Astrocyte (in vitro differentiated cells and primary cell): ENCODE measurements around the gene GPC5. TPM values are rescaled to one million over a fixed set of nuclear protein-coding genes. Genes with fewer than 3 reads are reported as not detected.

ENCODE experiments used
- DNase-seq: peaks from one replicate; pipeline ENCODE4 v3.0.0-alpha.2; 2010; ENCODE audit warnings: low read depth
- FAIRE-seq: peaks from 2 replicates; lab custom pipeline; 2011; peaks lifted over from hg19 to GRCh38; lab: Jason Lieb, UNC
- H2AFZ ChIP-seq: 2 replicates; pipeline ENCODE4 v1.6.0; 2012; ENCODE audit warnings: low read depth, low read length, inconsistent platforms
- H3K27ac ChIP-seq: 2 replicates; pipeline ENCODE4 v1.5.1; 2011; ENCODE audit warnings: low read depth, low read length, inconsistent platforms
- H3K27me3 ChIP-seq: 2 replicates; pipeline ENCODE4 v1.6.0; 2011; ENCODE audit warnings: low read length, inconsistent platforms; ENCODE audit not compliant: insufficient read depth
- H3K36me3 ChIP-seq: 2 replicates; pipeline ENCODE4 v1.5.1; 2011; ENCODE audit warnings: low read length, inconsistent platforms; ENCODE audit not compliant: insufficient read depth
- H3K4me1 ChIP-seq: 2 replicates; pipeline ENCODE4 v1.5.1; 2011; ENCODE audit warnings: low read length, inconsistent platforms; ENCODE audit not compliant: insufficient read depth
- H3K4me2 ChIP-seq: 2 replicates; pipeline ENCODE4 v1.6.0; 2012; ENCODE audit warnings: low read length, inconsistent platforms
- H3K4me3 ChIP-seq: 2 replicates; pipeline ENCODE4 v1.5.1; 2011; ENCODE audit warnings: low read depth, mild to moderate bottlenecking, low read length, inconsistent platforms; ENCODE audit not compliant: insufficient read depth
- H3K79me2 ChIP-seq: 2 replicates; pipeline ENCODE4 v1.6.0; 2012; ENCODE audit warnings: mild to moderate bottlenecking, low read length, inconsistent platforms; ENCODE audit not compliant: insufficient read depth
- H3K9ac ChIP-seq: 2 replicates; pipeline ENCODE4 v1.6.0; 2012; ENCODE audit warnings: mild to moderate bottlenecking, low read length, inconsistent platforms
- H3K9me3 ChIP-seq: 2 replicates; pipeline ENCODE4 v1.5.1; 2012; ENCODE audit warnings: low read depth, mild to moderate bottlenecking, low read length, inconsistent platforms; ENCODE audit not compliant: insufficient read depth
- H4K20me1 ChIP-seq: 2 replicates; pipeline ENCODE4 v1.6.0; 2012; ENCODE audit warnings: low read length, inconsistent platforms; ENCODE audit not compliant: insufficient read depth
- H3K27ac Mint-ChIP-seq: one replicate; pipeline ENCODE4 v1.8.0; 2021; ENCODE audit warnings: mild to moderate bottlenecking, mixed read lengths; ENCODE audit not compliant: unreplicated experiment
- H3K27me3 Mint-ChIP-seq: one replicate; pipeline ENCODE4 v1.8.0; 2021; ENCODE audit warnings: low read depth, mixed read lengths; ENCODE audit not compliant: unreplicated experiment
- H3K36me3 Mint-ChIP-seq: one replicate; pipeline ENCODE4 v1.8.0; 2021; ENCODE audit warnings: low read depth, mixed read lengths; ENCODE audit not compliant: unreplicated experiment
- H3K4me1 Mint-ChIP-seq: one replicate; pipeline ENCODE4 v1.8.0; 2021; ENCODE audit warnings: low read depth, mixed read lengths; ENCODE audit not compliant: unreplicated experiment
- H3K4me3 Mint-ChIP-seq: one replicate; pipeline ENCODE4 v1.8.0; 2021; ENCODE audit warnings: mild to moderate bottlenecking, moderate library complexity, mixed read lengths; ENCODE audit not compliant: unreplicated experiment
- H3K9me3 Mint-ChIP-seq: one replicate; pipeline ENCODE4 v1.8.0; 2021; ENCODE audit warnings: mild to moderate bottlenecking, mixed read lengths; ENCODE audit not compliant: unreplicated experiment
- EZH2 ChIP-seq: IDR thresholded peaks from 2 replicates; pipeline ENCODE4 v1.6.1; 2012; ENCODE audit warnings: mild to moderate bottlenecking, low read length, inconsistent platforms; ENCODE audit not compliant: insufficient read depth
- total RNA-seq: library from RNA; stranded (reverse); gene quantifications from 2 replicates; pipeline ENCODE4 v1.2.1, GENCODE V29; 2021
- TF ChIP-seq, protein P1 (sequence below): IDR thresholded peaks from 2 replicates; pipeline ENCODE4 v1.5.1; 2011; ENCODE audit warnings: low read depth, mild to moderate bottlenecking, inconsistent platforms, low read length, moderate library complexity; ENCODE audit not compliant: insufficient read depth

The GPC5 gene
- total RNA-seq, 1 donor from 2014 or later = 1.1 TPM

DNA sequence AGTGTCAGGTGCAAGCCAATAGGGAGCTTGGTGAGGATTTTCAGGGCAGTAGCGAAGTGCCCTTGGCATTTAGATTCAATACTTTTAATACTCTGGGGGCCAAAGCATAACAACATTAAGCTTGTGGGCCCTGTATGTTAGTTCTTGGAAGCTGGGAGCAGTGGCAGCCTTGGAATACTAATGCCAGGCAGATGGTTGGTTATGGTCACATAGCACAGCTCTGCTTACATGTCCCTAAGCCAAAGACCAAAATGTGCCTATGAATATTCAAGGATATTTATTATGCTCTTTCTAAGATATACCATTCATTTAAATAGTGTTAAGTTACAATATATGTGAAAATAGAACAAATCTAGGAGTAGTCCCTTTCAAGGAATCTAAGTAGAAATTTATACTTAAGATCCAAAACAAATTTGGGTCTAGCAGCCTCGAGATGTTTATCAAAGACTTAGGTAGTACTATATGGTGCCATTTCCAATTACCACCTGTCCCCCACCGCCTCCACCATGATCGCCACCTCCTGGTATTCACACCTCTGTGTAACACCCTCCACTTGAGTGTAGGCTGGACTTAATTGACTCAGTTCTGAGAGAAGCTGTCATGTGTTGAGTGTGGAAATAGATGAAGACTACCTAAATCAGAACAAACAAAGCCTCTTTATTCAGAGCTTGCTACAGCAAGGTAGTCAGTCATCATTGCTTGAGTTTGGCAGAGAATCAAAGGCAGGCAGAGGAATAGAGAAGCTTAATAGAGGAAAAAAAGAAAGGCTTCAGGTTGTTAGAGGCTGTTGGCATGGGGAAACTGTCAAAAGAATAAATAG is 261.0 kb downstream of the GPC5 start:
- H3K4me1 Mint-ChIP-seq = peaks cover 8% of the 10 kb centered on the region
- Histone ChIP-seq H2AFZ (no peak overlapping the region), H3K4me2 (no peak overlapping the region), H3K79me2 (no peaks in the 10 kb centered on the region), H4K20me1 (no peaks in the 10 kb centered on the region), H3K9me3 (no peaks in the 10 kb centered on the region), H3K27me3 (no peaks in the 10 kb centered on the region), H3K4me3 (no peak overlapping the region), H3K27ac (no peak overlapping the region), H3K9ac (no peak overlapping the region), H3K36me3 (no peaks in the 10 kb centered on the region), H3K4me1 (no peaks in the 10 kb centered on the region)
- no peaks in the 10 kb centered on the region for H3K27me3 Mint-ChIP-seq
- no peak overlapping the region for H3K27ac Mint-ChIP-seq
- no peaks in the 10 kb centered on the region for H3K9me3 Mint-ChIP-seq
- H3K4me3 Mint-ChIP-seq = no peak overlapping the region
- DNase-seq = no peak
- TF ChIP-seq, protein P1, sequence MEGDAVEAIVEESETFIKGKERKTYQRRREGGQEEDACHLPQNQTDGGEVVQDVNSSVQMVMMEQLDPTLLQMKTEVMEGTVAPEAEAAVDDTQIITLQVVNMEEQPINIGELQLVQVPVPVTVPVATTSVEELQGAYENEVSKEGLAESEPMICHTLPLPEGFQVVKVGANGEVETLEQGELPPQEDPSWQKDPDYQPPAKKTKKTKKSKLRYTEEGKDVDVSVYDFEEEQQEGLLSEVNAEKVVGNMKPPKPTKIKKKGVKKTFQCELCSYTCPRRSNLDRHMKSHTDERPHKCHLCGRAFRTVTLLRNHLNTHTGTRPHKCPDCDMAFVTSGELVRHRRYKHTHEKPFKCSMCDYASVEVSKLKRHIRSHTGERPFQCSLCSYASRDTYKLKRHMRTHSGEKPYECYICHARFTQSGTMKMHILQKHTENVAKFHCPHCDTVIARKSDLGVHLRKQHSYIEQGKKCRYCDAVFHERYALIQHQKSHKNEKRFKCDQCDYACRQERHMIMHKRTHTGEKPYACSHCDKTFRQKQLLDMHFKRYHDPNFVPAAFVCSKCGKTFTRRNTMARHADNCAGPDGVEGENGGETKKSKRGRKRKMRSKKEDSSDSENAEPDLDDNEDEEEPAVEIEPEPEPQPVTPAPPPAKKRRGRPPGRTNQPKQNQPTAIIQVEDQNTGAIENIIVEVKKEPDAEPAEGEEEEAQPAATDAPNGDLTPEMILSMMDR = no peak
- TF ChIP-seq EZH2 = no peak
- FAIRE-seq = no peak
- H3K36me3 Mint-ChIP-seq = no peaks in the 10 kb centered on the region

DNA sequence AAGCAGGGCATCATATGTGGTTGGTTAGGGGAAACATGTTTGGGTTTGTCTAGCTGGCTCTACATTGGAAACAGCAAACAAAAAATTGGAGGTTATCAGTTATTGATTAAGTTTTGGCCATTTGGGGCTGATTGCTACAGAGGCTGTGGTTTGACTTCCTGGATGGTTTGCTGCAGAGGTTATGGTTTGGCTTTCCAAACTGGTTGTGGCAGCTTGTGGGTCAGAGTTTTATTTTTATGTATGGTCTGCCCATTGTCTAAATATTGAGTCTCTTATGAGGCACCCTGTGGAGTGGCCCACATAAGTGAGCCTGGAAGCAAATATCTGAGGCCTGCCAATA is 261.6 kb downstream of the GPC5 start:
- Histone ChIP-seq H2AFZ (no peak overlapping the region), H3K36me3 (no peaks in the 10 kb centered on the region), H3K4me3 (no peak overlapping the region), H3K4me2 (no peak overlapping the region), H3K9ac (no peak overlapping the region), H3K79me2 (no peaks in the 10 kb centered on the region), H3K27ac (no peak overlapping the region), H3K4me1 (no peaks in the 10 kb centered on the region), H3K27me3 (no peaks in the 10 kb centered on the region), H3K9me3 (no peaks in the 10 kb centered on the region), H4K20me1 (no peaks in the 10 kb centered on the region)
- H3K27me3 Mint-ChIP-seq = no peaks in the 10 kb centered on the region
- FAIRE-seq (no peak), DNase-seq (no peak)
- no peak overlapping the region for H3K4me3 Mint-ChIP-seq
- TF ChIP-seq EZH2 = no peak
- TF ChIP-seq, protein P1 = no peak
- H3K9me3 Mint-ChIP-seq = no peaks in the 10 kb centered on the region
- H3K27ac Mint-ChIP-seq = no peak overlapping the region
- no peaks in the 10 kb centered on the region for H3K36me3 Mint-ChIP-seq
- peaks cover 8% of the 10 kb centered on the region for H3K4me1 Mint-ChIP-seq
